GM12878 (cell line): ENCODE measurements around the gene CHST4. TPM values are rescaled to one million over a fixed set of nuclear protein-coding genes. Genes with fewer than 3 reads are reported as not detected.

ENCODE experiments used
- ATAC-seq: fragments of 200-7000 bp; cut with Tn5 transposase; 3 replicates; pipeline ENCODE4 v1.9.1; 2020; ENCODE audit warnings: mild to moderate bottlenecking, moderate library complexity
- BruUV-seq: library from RNA; stranded (reverse); fragments of 400-500 nt; replicated peaks from 2 replicates; lab custom pipeline; 2021; lab: Mats Ljungman, UMichigan
- CTCF ChIA-PET: fragments of 300-600 bp; sonication (Branson Sonifier 250); formaldehyde crosslinking; extraction: SDS; loops from one replicate; lab custom pipeline; 2021; ENCODE audit warnings: inconsistent platforms; lab: Yijun Ruan, JAX
- POLR2A ChIA-PET: fragments of 350-600 bp; formaldehyde crosslinking; extraction: SDS; loops from one replicate; lab custom pipeline; 2021; ENCODE audit warnings: inconsistent platforms; lab: Charles Lee
- RAD21 ChIA-PET: fragments of 300-600 bp; sonication (Branson Sonifier 250); formaldehyde crosslinking; loops from one replicate; lab custom pipeline; 2023; ENCODE audit warnings: antibody characterized with exemption; ENCODE audit not compliant: unreplicated experiment; lab: Charles Lee
- SMC1A ChIA-PET: fragments of 300-600 bp; sonication (Branson Sonifier 250); formaldehyde crosslinking; loops from one replicate; lab custom pipeline; 2023; ENCODE audit not compliant: unreplicated experiment, uncharacterized antibody; lab: Charles Lee
- DNase-seq: peaks from one replicate; pipeline ENCODE4 v3.0.0-alpha.2; 2011; ENCODE audit warnings: low read depth, low spot score
- FAIRE-seq: peaks from 3 replicates; lab custom pipeline; 2011; peaks lifted over from hg19 to GRCh38; lab: Jason Lieb, UNC
- H2AFZ ChIP-seq: 2 replicates; pipeline ENCODE4 v1.6.0; 2011; ENCODE audit warnings: low read depth, low read length, control low read depth; ENCODE audit not compliant: control insufficient read depth
- H3K27ac ChIP-seq: 2 replicates; pipeline ENCODE4 v1.5.1; 2011; ENCODE audit warnings: control low read depth; ENCODE audit not compliant: control insufficient read depth, insufficient read depth
- H3K27me3 ChIP-seq, 2 experiments: replicated peaks in 1 of 2; 2 replicates each; pipeline versions ENCODE4 v1.6.0 to v1.6.1; 2011; ENCODE audit warnings: low read length in 1 of 2; ENCODE audit not compliant: control insufficient read depth in 2 of 2, insufficient read depth in 2 of 2
- H3K36me3 ChIP-seq, 2 experiments: 2 replicates each; pipeline ENCODE4 v1.5.1; 2011; ENCODE audit warnings: low read length in 1 of 2; ENCODE audit not compliant: control insufficient read depth in 2 of 2, insufficient read depth in 2 of 2
- H3K4me1 ChIP-seq: 2 replicates; pipeline ENCODE4 v1.6.1; 2011; ENCODE audit warnings: mild to moderate bottlenecking, low read length, moderate library complexity, mixed read lengths; ENCODE audit not compliant: control insufficient read depth, insufficient read depth
- H3K4me2 ChIP-seq: 2 replicates; pipeline ENCODE4 v1.6.0; 2011; ENCODE audit warnings: control low read depth; ENCODE audit not compliant: control insufficient read depth, insufficient read depth
- H3K4me3 ChIP-seq: fragments of 200-600 bp; sonication (generic); 2 replicates; pipeline ENCODE4 v1.5.1; 2016
- H3K79me2 ChIP-seq: 2 replicates; pipeline ENCODE4 v1.6.0; 2011; ENCODE audit warnings: low read length; ENCODE audit not compliant: control insufficient read depth, insufficient read depth
- H3K9ac ChIP-seq: 2 replicates; pipeline ENCODE4 v1.8.0; 2011; ENCODE audit warnings: low read length, control low read depth, mixed read lengths; ENCODE audit not compliant: control insufficient read depth, insufficient read depth
- H3K9me3 ChIP-seq: replicated peaks from 3 replicates; pipeline ENCODE4 v1.5.1; 2011; ENCODE audit warnings: mild to moderate bottlenecking, low read length; ENCODE audit not compliant: control insufficient read depth, insufficient read depth
- H4K20me1 ChIP-seq: 2 replicates; pipeline ENCODE4 v1.6.0; 2011; ENCODE audit not compliant: control insufficient read depth, insufficient read depth
- CTCF ChIP-seq, 3 experiments: IDR thresholded peaks in 2 of 3; conservative IDR thresholded peaks in 1 of 3; 2 replicates each; pipeline ENCODE4 v1.5.1; 2011; ENCODE audit warnings: low read depth in 3 of 3, low read length in 3 of 3, mild to moderate bottlenecking in 3 of 3, control low read depth in 2 of 3, moderate library complexity in 2 of 3, inconsistent platforms in 1 of 3, mixed read lengths in 1 of 3; ENCODE audit not compliant: control insufficient read depth in 2 of 3, insufficient read depth in 1 of 3; ENCODE audit errors: extremely low read depth in 1 of 3
- FOXK2 ChIP-seq: fragments of 450-650 bp; IDR thresholded peaks from 2 replicates; pipeline ENCODE4 v1.6.1; 2017; ENCODE audit warnings: mild to moderate bottlenecking, moderate library complexity
- IRF4 ChIP-seq: IDR thresholded peaks from 2 replicates; pipeline ENCODE4 v1.6.1; 2011; ENCODE audit warnings: low read depth, low read length
- MEF2B ChIP-seq: fragments of 450-650 bp; IDR thresholded peaks from 2 replicates; pipeline ENCODE4 v1.6.1; 2018; ENCODE audit warnings: mild to moderate bottlenecking, moderate library complexity; ENCODE audit not compliant: partially characterized antibody, poor library complexity, severe bottlenecking
- RAD21 ChIP-seq: IDR thresholded peaks from 2 replicates; pipeline ENCODE4 v1.6.1; 2011; ENCODE audit warnings: mild to moderate bottlenecking, low read depth, low read length, moderate library complexity; ENCODE audit not compliant: insufficient read depth
- REST ChIP-seq: IDR thresholded peaks from 2 replicates; pipeline ENCODE4 v1.6.1; 2012; ENCODE audit warnings: mild to moderate bottlenecking, low read depth, low read length
- WGBS: methylation state at CpG from one replicate; pipeline ENCODE4 v1.1.6; 2016; ENCODE audit warnings: low lambda C conversion rate; ENCODE audit not compliant: insufficient replicate concordance, insufficient coverage; ENCODE audit errors: missing lambda C conversion rate; 5-methylcytosine and 5-hydroxymethylcytosine counted together
- in situ Hi-C: fragments of 300-500 bp; cut with MboI; formaldehyde crosslinking; loops from 9 replicates; pipeline ENCODE4 v1.14.3; 2018; ENCODE audit warnings: mixed read lengths
- intact Hi-C: fragments of 100-400 bp; cut with micrococcal nuclease; formaldehyde crosslinking; loops from one replicate; pipeline ENCODE4 v1.14.2; 2022; ENCODE audit not compliant: unreplicated experiment
- polyA plus RNA-seq, 11 experiments: library from polyadenylated mRNA; depleted of rRNA in 4 of 11; unstranded in 6 of 11; stranded (reverse) in 5 of 11; fragments of >200 nt; fragmentation: Nextera tagmentation in 4 of 11; fragmentation: Illumina TruSeq in 1 of 11; extraction: Ambion mirVana in 4 of 11; extraction: Trizol in 1 of 11; gene quantifications; 1 replicate in 1 of 11; 2 replicates in 10 of 11; pipeline versions ENCODE4 v1.2.1 to v1.2.3, GENCODE V29; 2011 to 2016; ENCODE audit warnings: inconsistent platforms in 2 of 11, missing spikeins in 2 of 11, low read depth in 1 of 11
- total RNA-seq, 4 experiments: library from RNA; depleted of rRNA in 3 of 4; stranded (reverse); fragments of >200 nt in 3 of 4; fragmentation: Illumina TruSeq in 1 of 4; extraction: Trizol in 1 of 4; gene quantifications; 2 replicates each; pipeline versions ENCODE4 v1.2.1 to v1.2.3, GENCODE V29; 2013 to 2021

Gene CHST4
- total and polyA plus RNA-seq, 10 of the 15 experiments (the other 5 are each of a cell fraction or from before 2014, with no cell fraction given) = 0.10 to 1.7 (median 0.79) TPM

GRCh38 chr16:71501547-71501946 lies 24.7 kb upstream of the CHST4 start:
- in situ Hi-C loops = loop anchor here (5.0 kb wide), 1 partner anchor 111 kb away; no protein-coding TSS in a partner anchor
- SMC1A ChIA-PET = interaction anchor here (0.9 to 7.2 kb wide), 14 partner anchors 9 to 133 kb away, joined by 3 to 83 read pairs (median 5); partner anchors contain the start of gene ZNF19

More at GRCh38 chr16:71501547-71501946, 24.7 kb upstream of the CHST4 start:
- Histone ChIP-seq H3K4me1 (no peaks in the 10 kb centered on the region), H3K9me3 (no peaks in the 10 kb centered on the region), H3K9ac (no peak overlapping the region), H3K36me3 (no peaks in the 10 kb centered on the region), H3K4me3 (no peak overlapping the region), H3K27ac (no peak overlapping the region), H4K20me1 (no peaks in the 10 kb centered on the region), H2AFZ (no peak overlapping the region), H3K79me2 (no peaks in the 10 kb centered on the region), H3K4me2 (no peak overlapping the region), H3K27me3 (no peaks in the 10 kb centered on the region)
- ATAC-seq = peak; percentile 69
- DNase-seq = no peak
- RAD21 ChIA-PET = interaction anchor here (0.6 to 6.1 kb wide), 11 partner anchors 25 to 460 kb away, joined by 3 to 82 read pairs (median 4); partner anchors contain the start of gene CHST4
- 35% methylated on average over 3 of the region's 3 CpGs for WGBS
- POLR2A ChIA-PET = interaction anchor here (1.5 kb wide), 1 partner anchor 89 kb away, joined by 5 read pairs; no protein-coding TSS in a partner anchor
- CTCF ChIA-PET = interaction anchor here (0.6 to 8.8 kb wide), 21 partner anchors 11 to 499 kb away, joined by 3 to 164 read pairs (median 5); no protein-coding TSS in a partner anchor
- TF ChIP-seq MEF2B (peak; percentile 11), IRF4 (0 out of 2 replicates have a peak, but pooled peaks have one; percentile 18), FOXK2 (no peak), CTCF (IDR thresholded peaks at IDR 0.05 in 2 of 3, conservative IDR thresholded peaks at IDR 0.05 in 1 of 3; ENCODE audit: control insufficient read depth in 2 of 3, extremely low read depth in 1 of 3, insufficient read depth in 1 of 3, low read depth in 3 of 3, low read length in 3 of 3) (peak; percentile 26 to 52 (median 39); a peak in 4 of 6 replicates), RAD21 (peak; percentile 52), REST (no peak)
- intact Hi-C loops = loop anchor here (1.0 to 2.0 kb wide), 2 partner anchors 35 to 110 kb away; no protein-coding TSS in a partner anchor
- BruUV-seq = no TSS peak
- no peak for FAIRE-seq
